ENCODE measurements around the gene TRIP4.
A peak's percentile ranks its signal among the peaks of the same experiment; 100 is the strongest.

The TRIP4 gene

GRCh38 chr15:64447536-64448315 lies 60.1 kb downstream of the TRIP4 start:
- no peak for DNase-seq (ENCODE audit: low spot score)

GRCh38 chr15:64452988-64453688 lies 65.5 kb downstream of the TRIP4 start:
- no peak for DNase-seq (ENCODE audit: low spot score)

DNA sequence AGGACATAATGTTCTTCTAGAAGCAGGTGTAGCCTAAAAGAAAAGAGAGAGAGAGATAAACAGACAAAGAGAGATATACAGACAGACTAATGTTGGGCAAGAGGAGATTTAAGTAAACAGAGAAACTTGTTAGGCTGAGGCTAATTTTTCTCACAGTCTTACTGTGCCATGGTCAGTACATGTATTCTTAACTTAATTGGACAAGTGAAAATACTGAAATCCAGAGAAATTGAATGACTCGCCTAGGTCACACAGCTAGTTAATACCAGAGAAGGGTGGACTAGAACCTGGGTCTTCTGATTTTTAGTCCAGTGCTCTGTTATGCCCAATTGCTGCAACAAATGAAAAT lies 66.0 kb downstream of the TRIP4 start:
- DNase-seq (ENCODE audit: low spot score) = no peak

- no peak for DNase-seq (ENCODE audit: low spot score)
Observed at GRCh38 chr15:64454282-64454681, 66.6 kb downstream of the TRIP4 start.

GRCh38 chr15:64455961-64456371 lies 68.3 kb downstream of the TRIP4 start:
- DNase-seq (ENCODE audit: low spot score) = no peak

- no peak for DNase-seq (ENCODE audit: low spot score)
Observed at GRCh38 chr15:64456634-64457108, 69.0 kb downstream of the TRIP4 start.

DNA sequence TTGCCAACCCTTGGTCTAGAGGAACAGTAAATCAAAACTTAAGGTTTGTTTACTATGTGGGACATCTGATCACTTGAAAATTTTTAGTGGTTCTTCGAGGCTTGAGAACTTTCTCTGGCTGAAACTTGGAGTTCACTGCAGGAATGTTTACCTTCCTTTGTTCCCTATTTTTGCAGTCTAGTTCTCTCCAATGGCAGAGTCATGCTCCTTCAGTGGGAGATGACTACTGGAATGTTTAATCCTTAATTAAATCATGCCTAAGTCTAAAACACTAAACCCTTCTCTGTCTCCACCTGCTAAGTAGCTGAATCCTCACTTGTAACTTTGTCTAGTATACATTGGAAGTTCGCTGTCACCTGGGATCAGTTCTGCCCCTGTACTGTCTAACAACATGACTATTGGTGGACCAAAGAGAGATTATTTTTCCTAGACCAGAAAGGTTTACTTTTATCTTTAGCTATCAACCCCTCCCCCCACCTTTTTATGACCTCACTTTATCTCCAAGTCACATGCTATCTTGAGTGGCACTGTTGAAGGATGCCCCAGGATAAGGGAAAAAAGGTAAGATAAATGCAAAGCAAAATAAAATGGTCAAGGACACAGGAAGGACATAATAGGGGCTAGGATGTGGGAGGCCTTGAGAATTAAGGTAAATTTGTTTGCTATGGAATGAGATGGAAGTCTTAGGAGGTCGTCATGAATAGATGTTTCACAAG lies 71.6 kb downstream of the TRIP4 start:
- DNase-seq (ENCODE audit: low spot score) = no peak

- peak; percentile 99 for DNase-seq (ENCODE audit: low spot score)
Observed at GRCh38 chr15:64460206-64460723, 72.6 kb downstream of the TRIP4 start, which contains the start of gene ZNF609. Gene ZNF609 (plus strand): TSS chr15:64460578. CDS start chr15:64499420, 38,842 bp downstream.

DNA sequence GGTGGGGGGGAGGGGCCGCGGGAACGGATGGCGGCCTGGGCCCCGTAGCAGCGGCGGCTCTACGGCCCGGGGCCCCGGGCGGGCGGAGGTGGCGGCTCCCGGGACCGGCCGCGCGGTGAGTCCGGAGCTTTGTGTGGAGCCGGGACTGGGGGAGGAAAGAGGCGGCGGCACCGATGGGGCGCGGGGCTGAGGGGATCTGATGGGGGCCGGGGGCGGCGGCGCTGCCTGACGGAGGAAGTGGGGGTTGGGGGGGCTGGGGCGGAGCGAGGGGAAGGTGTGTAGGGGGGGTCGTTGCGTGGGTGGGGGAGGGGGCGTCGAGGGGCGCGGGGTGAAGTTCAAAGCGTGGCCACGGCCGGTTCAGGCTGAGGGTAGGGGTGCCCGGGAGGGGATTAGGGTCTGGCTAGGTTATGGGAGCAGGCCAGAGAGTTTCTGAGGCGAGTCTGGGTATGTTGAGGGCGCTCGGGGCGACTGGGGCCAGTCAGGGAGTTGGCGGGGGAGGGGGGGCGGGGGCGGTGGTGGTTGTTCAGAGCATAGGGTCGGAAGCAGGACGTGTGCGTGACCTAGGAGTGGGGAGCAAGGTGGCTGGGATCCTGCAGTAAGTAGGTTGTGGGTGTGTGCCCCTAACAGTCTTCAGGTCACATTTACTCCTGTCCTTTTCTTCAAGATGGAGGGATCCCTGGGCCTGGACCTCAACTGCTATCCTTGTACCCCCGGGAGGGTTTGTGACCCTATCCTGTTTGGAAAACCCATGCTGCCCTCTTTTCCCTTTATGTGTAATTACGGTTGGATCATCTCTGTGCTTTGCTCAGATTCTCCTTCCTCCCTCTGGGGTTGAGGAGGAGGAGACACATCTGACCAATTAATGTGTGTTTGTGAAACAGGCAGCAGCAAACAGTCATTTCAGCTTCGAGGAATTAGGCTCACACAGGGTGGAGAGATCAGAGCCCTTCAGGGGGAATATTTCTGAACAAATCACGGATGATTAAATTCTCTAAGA lies 73.4 kb downstream of the TRIP4 start:
- peak; percentile 60 for DNase-seq (ENCODE audit: low spot score)

GRCh38 chr15:64461721-64462162 lies 74.1 kb downstream of the TRIP4 start:
- DNase-seq (ENCODE audit: low spot score) = peak; percentile 64

DNA sequence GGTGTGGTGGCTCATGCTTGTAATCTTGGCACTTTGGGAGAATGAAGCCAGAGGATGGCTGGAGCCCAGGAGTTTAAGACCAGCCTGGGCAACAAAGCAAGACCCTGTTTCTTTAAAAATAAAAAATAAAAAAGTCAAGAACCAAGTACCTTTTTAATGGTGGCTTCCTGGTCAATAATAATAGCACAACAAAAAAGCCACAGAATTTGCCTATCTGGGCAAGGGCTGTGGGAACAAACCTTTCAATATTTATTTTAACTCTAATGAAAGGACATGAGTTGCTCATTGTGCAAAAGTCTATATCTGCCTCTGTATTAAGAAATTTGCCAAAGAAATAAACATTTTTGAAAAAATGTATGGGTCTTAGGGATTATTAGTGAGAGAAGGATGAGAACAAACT lies 74.9 kb downstream of the TRIP4 start:
- DNase-seq (ENCODE audit: low spot score) = no peak

GRCh38 chr15:64464276-64465005 lies 76.8 kb downstream of the TRIP4 start:
- no peak for DNase-seq (ENCODE audit: low spot score)

DNA sequence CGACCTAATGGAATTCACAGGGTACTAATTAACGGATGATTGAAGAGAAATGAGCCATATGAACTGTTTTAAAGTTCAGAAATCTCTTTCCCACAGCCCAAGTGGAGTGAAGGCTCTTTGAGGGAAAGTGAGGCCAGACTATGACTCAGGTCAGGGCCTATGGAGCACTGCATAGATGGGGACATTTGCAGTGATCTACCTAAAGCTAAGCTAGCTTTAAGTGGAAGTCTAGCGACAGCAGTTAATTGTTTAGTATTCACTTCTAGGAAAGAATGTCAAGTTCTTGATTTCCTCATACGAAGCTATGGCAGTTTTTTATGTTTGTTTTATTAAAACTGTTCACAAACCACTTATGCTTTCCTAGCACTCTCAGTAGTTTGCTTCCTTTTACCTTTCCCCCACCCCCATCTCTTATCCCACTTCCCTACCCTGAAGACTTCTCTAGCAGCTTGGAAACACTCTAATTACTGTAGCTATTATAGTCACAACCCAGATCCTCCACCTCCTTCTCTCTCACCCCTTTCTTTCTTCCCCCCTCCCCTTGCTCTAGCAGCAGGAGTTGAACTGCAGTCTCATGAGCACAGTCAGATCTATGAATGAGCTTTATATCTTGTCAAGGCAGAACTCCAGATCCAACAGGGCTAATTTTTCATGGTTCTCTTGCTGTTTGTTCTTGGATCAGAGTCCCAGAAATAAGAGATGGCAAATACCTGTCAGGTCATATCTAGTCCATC lies 78.9 kb downstream of the TRIP4 start:
- no peak for DNase-seq (ENCODE audit: low spot score)

DNA sequence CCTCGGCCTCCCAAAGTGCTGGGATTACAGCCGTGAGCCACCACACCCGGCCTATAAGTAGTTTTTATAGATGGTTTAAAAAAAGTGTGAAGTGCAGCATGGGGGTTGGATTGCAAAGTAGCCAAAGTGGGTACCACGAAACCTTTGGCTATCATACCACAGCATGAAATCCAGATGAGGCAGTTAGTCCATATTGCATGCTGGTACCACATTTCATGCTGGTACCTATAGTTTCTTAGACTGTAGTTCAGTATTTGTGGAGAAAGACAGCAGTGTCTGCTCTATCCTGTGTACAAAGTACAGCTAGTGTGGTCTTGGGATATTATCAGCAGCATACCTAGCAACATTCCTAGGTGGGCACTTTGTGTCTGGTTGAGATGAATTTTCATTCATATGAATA lies 84.5 kb downstream of the TRIP4 start:
- DNase-seq (ENCODE audit: low spot score) = no peak

DNA sequence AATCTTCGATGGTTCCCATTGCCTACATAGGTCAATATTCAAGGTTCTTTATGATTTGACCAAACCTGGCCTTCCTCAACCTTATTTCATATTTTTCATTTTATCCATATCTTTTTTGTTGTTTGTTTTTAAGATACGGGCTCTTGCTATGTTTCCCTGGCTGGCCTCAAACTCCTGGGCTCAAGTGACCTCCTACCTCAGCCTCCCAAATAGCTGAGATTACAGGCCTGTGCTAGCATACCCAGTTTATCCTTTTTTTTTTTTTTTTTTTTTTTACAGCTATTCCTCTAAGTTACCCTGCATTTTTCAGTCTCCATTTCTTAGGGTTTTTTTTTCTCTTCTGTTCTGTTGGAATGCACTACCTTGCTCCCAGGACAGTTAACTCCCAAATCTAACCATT lies 87.2 kb downstream of the TRIP4 start:
- no peak for DNase-seq (ENCODE audit: low spot score)

GRCh38 chr15:64476550-64476949 lies 88.9 kb downstream of the TRIP4 start:
- no peak for DNase-seq (ENCODE audit: low spot score)

GRCh38 chr15:64478863-64479262 lies 91.2 kb downstream of the TRIP4 start:
- no peak for DNase-seq (ENCODE audit: low spot score)

DNA sequence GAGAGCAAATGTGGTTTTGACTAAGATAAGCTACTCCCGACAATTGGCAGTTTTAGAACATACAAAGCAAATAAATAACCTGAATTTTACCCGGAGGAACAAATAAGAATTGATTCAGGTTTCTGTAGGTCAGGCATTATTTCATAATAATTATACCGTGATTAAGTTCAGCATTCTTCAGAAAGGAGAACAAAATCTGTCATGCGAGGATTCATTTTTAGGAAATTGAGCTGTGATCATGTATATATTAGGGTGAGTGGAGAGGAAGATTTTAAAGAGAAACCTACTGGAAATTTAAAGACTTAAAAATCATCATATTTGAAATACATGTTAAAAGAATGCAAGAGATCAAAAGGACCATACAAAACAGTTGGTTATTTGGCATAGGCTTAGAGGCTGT lies 93.3 kb downstream of the TRIP4 start:
- no peak for DNase-seq (ENCODE audit: low spot score)

DNA sequence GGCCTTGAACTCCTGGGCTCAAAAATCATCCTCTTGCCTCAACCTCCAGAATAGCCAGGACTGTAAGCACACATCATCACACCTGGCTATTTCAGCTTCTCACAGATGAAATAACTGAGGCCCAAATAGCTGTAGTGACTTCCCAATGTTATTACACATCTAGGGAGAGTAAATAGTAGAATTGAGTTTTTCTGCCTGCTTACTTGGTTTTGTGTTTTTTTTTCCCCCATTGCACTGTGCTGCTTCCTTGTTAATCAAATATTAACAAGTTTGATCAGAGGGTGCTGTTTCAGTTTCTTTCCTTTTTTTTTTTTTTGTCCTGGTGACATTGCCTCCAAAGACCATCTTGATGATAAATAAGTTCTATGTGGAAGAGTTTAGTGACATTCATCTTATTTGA lies 96.1 kb downstream of the TRIP4 start:
- DNase-seq (ENCODE audit: low spot score) = no peak

- DNase-seq (ENCODE audit: low spot score) = no peak
Observed at GRCh38 chr15:64485796-64486195, 98.2 kb downstream of the TRIP4 start.
